Testis (tissue), 3 donors: Measurements from ENCODE around the gene RDM1. TPM values are rescaled to one million over a fixed set of nuclear protein-coding genes. Genes with fewer than 3 reads are reported as not detected.
A peak's percentile ranks its signal among the peaks of the same experiment; 100 is the strongest.

Source experiments
- DNase-seq: peaks from one replicate; pipeline ENCODE4 v3.0.0-alpha.2; 2019
- H3K27ac ChIP-seq, 2 donors: fragments of 200-600 bp; sonication (generic); one replicate each; pipeline ENCODE4 v1.5.1; 2019
- H3K27me3 ChIP-seq: fragments of 200-600 bp; sonication (generic); one replicate; pipeline ENCODE4 v1.5.1; 2019
- H3K36me3 ChIP-seq: fragments of 200-600 bp; sonication (generic); one replicate; pipeline ENCODE4 v1.5.1; 2017; ENCODE audit warnings: low read depth; ENCODE audit errors: missing control alignments
- H3K4me1 ChIP-seq: fragments of 200-600 bp; sonication (generic); one replicate; pipeline ENCODE4 v1.5.1; 2019
- H3K4me3 ChIP-seq, 2 donors: fragments of 200-600 bp; sonication (generic); one replicate each; pipeline ENCODE4 v1.5.1; 2017 to 2019
- H3K9me3 ChIP-seq: fragments of 200-600 bp; sonication (generic); one replicate; pipeline ENCODE4 v1.5.1; 2017
- POLR2A ChIP-seq: fragments of 450-650 bp; IDR thresholded peaks from one replicate; pipeline ENCODE4 v1.6.1; 2017; ENCODE audit warnings: antibody characterized with exemption, mild to moderate bottlenecking, moderate library complexity
- WGBS, 2 donors: methylation state at CpG; one replicate each; pipeline ENCODE4 v1.1.5; 2018; 5-methylcytosine and 5-hydroxymethylcytosine counted together
- intact Hi-C: fragments of 100-400 bp; cut with DNase I; formaldehyde crosslinking; loops from one replicate; pipeline ENCODE4 v1.15.1; 2023; ENCODE audit warnings: low total_unique reads
- polyA plus RNA-seq: library from polyadenylated mRNA; stranded (reverse); fragments of 350-450 nt; fragmentation: Illumina TruSeq; extraction: RNeasy Lipid Tissue Mini Kit (QIAGEN cat#74804); gene quantifications from one replicate; pipeline ENCODE4 v1.2.3, GENCODE V29; 2014; ENCODE audit warnings: low read depth, low replicate concordance; ENCODE audit not compliant: insufficient read depth
- total RNA-seq, 2 donors: library from RNA; depleted of rRNA; stranded (reverse); fragments of >200 nt; gene quantifications; one replicate each; pipeline ENCODE4 v1.2.3, GENCODE V29; 2016
- TF ChIP-seq, protein P1 (sequence below), 3 experiments: fragments of 450-650 bp in 2 of 3; fragments of 200-600 bp in 1 of 3; sonication (generic) in 1 of 3; IDR thresholded peaks; one replicate each; pipeline ENCODE4 v1.5.1; 2016 to 2019; ENCODE audit warnings: antibody characterized with exemption in 3 of 3, mild to moderate bottlenecking in 2 of 3, moderate library complexity in 1 of 3

Gene RDM1
- total and polyA plus RNA-seq, 3 donors from 2014 or later = 9.6 to 19.3 (median 18.6) TPM

DNA sequence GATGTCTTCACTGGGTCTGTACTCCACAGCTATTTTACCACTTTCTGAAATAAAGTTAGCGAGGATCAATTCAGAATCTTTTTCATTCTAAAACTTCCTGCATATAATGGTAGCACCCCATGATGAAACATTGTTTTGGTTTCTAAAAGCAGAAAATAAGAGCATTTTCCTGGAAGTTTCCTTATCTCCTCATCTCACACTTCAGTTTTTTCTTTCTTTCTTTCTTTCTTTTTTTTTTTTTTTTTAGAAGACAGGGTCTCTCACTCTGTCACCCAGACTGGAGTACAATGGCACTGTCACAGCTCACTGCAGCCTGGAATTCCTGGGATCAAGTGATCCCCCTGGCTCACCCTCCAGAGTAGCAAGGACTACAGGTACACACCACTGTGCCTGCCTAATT lies 10.3 kb downstream of the RDM1 start:
- no peaks in the 10 kb centered on the region for H3K27me3 ChIP-seq
- no peak for TF ChIP-seq POLR2A
- TF ChIP-seq, protein P1, sequence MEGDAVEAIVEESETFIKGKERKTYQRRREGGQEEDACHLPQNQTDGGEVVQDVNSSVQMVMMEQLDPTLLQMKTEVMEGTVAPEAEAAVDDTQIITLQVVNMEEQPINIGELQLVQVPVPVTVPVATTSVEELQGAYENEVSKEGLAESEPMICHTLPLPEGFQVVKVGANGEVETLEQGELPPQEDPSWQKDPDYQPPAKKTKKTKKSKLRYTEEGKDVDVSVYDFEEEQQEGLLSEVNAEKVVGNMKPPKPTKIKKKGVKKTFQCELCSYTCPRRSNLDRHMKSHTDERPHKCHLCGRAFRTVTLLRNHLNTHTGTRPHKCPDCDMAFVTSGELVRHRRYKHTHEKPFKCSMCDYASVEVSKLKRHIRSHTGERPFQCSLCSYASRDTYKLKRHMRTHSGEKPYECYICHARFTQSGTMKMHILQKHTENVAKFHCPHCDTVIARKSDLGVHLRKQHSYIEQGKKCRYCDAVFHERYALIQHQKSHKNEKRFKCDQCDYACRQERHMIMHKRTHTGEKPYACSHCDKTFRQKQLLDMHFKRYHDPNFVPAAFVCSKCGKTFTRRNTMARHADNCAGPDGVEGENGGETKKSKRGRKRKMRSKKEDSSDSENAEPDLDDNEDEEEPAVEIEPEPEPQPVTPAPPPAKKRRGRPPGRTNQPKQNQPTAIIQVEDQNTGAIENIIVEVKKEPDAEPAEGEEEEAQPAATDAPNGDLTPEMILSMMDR (IDR thresholded peaks at IDR 0.05) = no peak
- H3K4me1 ChIP-seq = no peaks in the 10 kb centered on the region
- no peak overlapping the region for H3K4me3 ChIP-seq
- H3K9me3 ChIP-seq = no peaks in the 10 kb centered on the region
- H3K27ac ChIP-seq = no peak overlapping the region
- intact Hi-C loops = no loop called here
- DNase-seq = no peak
- WGBS, 2 donors = 94 to 100% methylated on average over 1 of the region's 1 CpG
- no peaks in the 10 kb centered on the region for H3K36me3 ChIP-seq

DNA sequence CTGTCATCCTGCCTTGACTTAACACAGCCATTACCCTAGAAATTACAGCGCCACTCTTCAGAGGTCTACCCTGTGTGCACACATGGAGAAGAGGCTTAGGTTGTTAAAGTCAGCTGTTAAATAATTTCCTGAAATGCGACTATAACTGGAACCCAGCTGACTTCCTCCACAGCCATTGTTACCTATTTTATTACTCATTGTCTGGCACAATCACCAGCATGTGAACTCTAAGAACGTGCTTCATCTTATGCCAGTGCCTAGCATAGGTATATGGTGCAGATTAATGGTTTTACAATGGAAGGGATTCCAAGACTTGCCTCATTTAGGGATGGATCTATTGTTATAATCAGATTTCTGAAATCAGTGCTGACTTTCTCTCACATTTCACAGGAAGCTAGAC lies 11.9 kb downstream of the RDM1 start:
- no peak for DNase-seq
- intact Hi-C loops = no loop called here
- TF ChIP-seq POLR2A = no peak
- TF ChIP-seq, protein P1 (IDR thresholded peaks at IDR 0.05) = no peak
- Histone ChIP-seq H3K36me3 (no peaks in the 10 kb centered on the region), H3K9me3 (no peaks in the 10 kb centered on the region), H3K27me3 (no peaks in the 10 kb centered on the region), H3K27ac (no peak overlapping the region), H3K4me3 (peak overlapping the region in 1 of 2 donors; percentile 1), H3K4me1 (no peaks in the 10 kb centered on the region)
- 56 to 70% methylated on average over 3 of the region's 3 CpGs for WGBS, 2 donors

GRCh38 chr17:35917519-35918213 lies 12.9 kb downstream of the RDM1 start:
- Histone ChIP-seq H3K4me3 (peak overlapping the region in 1 of 2 donors; percentile 15), H3K36me3 (no peaks in the 10 kb centered on the region), H3K9me3 (no peaks in the 10 kb centered on the region), H3K4me1 (no peaks in the 10 kb centered on the region), H3K27ac (no peak overlapping the region), H3K27me3 (no peaks in the 10 kb centered on the region)
- no peak for TF ChIP-seq POLR2A
- TF ChIP-seq, protein P1 (IDR thresholded peaks at IDR 0.05) = no peak
- intact Hi-C loops = no loop called here
- 69 to 85% methylated on average over 25 to 29 of the region's 29 CpGs for WGBS, 2 donors
- peak; percentile 33 for DNase-seq

- no peak for DNase-seq
- Histone ChIP-seq H3K27me3 (no peaks in the 10 kb centered on the region), H3K9me3 (no peaks in the 10 kb centered on the region), H3K27ac (no peak overlapping the region), H3K4me1 (no peaks in the 10 kb centered on the region), H3K36me3 (no peaks in the 10 kb centered on the region), H3K4me3 (no peak overlapping the region)
- WGBS, 2 donors = 86 to 100% methylated on average over 1 to 3 of the region's 3 CpGs
- TF ChIP-seq, protein P1 (IDR thresholded peaks at IDR 0.05) = no peak
- TF ChIP-seq POLR2A = no peak
- intact Hi-C loops = no loop called here
These were observed 15.2 kb downstream of the RDM1 start for GRCh38 chr17:35915153-35915964.
